Measurements from ENCODE around the gene EPG5. TPM values are rescaled to one million over a fixed set of nuclear protein-coding genes. Genes with fewer than 3 reads are reported as not detected.

EPG5 gene
- total RNA-seq, 1 donor from 2014 or later = 29.0 TPM

DNA sequence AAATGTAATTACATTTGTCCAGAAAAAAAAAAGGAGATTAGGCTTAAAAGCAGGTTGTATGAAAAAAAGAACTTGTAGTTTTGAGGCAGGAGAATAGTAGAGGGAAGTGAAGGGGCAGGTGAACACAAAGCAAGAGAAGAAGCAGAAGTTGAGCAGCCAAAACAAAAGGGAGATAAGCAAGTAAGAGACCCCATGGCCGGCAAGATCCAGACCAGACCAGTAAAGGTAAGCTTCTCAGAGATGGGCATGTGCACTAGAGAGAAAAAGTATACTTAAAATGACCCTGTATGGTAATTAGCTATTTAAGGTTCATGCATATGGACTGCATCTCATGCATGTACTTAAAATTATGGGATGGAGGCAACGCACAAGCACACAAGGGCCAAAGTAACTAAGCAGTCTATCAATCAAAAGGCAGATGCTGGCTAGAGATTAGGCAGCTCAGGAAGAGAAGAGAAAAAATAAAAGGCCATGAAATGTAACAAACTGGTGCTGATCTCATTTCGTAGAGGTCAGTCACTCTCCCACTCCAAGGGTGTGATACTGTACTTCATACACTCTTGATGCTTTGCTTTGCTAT, 132.0 kb downstream of the EPG5 start:
- no peak overlapping the region for H3K27ac ChIP-seq (ENCODE audit: low read depth, low read length)
- no peak overlapping the region for H3K4me3 ChIP-seq (ENCODE audit: insufficient read depth, low read depth, low read length)
- Mint-ChIP-seq H3K27me3 (ENCODE audit: low read depth, unreplicated experiment) (peaks cover 36% of the 10 kb centered on the region), H3K27ac (ENCODE audit: unreplicated experiment) (no peak overlapping the region), H3K4me3 (ENCODE audit: unreplicated experiment) (no peak overlapping the region), H3K9me3 (ENCODE audit: unreplicated experiment) (peaks cover 5% of the 10 kb centered on the region), H3K36me3 (ENCODE audit: low read depth, unreplicated experiment) (no peaks in the 10 kb centered on the region), H3K4me1 (ENCODE audit: low read depth, unreplicated experiment) (no peaks in the 10 kb centered on the region)
- TF ChIP-seq, protein P1, sequence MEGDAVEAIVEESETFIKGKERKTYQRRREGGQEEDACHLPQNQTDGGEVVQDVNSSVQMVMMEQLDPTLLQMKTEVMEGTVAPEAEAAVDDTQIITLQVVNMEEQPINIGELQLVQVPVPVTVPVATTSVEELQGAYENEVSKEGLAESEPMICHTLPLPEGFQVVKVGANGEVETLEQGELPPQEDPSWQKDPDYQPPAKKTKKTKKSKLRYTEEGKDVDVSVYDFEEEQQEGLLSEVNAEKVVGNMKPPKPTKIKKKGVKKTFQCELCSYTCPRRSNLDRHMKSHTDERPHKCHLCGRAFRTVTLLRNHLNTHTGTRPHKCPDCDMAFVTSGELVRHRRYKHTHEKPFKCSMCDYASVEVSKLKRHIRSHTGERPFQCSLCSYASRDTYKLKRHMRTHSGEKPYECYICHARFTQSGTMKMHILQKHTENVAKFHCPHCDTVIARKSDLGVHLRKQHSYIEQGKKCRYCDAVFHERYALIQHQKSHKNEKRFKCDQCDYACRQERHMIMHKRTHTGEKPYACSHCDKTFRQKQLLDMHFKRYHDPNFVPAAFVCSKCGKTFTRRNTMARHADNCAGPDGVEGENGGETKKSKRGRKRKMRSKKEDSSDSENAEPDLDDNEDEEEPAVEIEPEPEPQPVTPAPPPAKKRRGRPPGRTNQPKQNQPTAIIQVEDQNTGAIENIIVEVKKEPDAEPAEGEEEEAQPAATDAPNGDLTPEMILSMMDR (IDR thresholded peaks at IDR 0.05; ENCODE audit: insufficient read depth, low read depth, low read length) = no peak
- no peak for TF ChIP-seq EZH2 (IDR thresholded peaks at IDR 0.05; ENCODE audit: insufficient read depth, low read length)
- peaks cover 3% of the 10 kb centered on the region for H3K27me3 ChIP-seq (ENCODE audit: insufficient read depth, low read length)
- FAIRE-seq (no peak), DNase-seq (ENCODE audit: low read depth) (no peak)
- H4K20me1 ChIP-seq (ENCODE audit: insufficient read depth, low read length) = no peaks in the 10 kb centered on the region
- H3K36me3 ChIP-seq (ENCODE audit: insufficient read depth, low read length) = no peaks in the 10 kb centered on the region
- no peak overlapping the region for H3K9ac ChIP-seq (ENCODE audit: low read length)
- H2AFZ ChIP-seq (ENCODE audit: low read depth, low read length) = no peak overlapping the region
- no peak overlapping the region for H3K4me2 ChIP-seq (ENCODE audit: low read length)
- no peaks in the 10 kb centered on the region for H3K9me3 ChIP-seq (ENCODE audit: insufficient read depth, low read depth, low read length)
- no peaks in the 10 kb centered on the region for H3K79me2 ChIP-seq (ENCODE audit: insufficient read depth, low read length)
- peaks cover 21% of the 10 kb centered on the region for H3K4me1 ChIP-seq (ENCODE audit: insufficient read depth, low read length)

DNA sequence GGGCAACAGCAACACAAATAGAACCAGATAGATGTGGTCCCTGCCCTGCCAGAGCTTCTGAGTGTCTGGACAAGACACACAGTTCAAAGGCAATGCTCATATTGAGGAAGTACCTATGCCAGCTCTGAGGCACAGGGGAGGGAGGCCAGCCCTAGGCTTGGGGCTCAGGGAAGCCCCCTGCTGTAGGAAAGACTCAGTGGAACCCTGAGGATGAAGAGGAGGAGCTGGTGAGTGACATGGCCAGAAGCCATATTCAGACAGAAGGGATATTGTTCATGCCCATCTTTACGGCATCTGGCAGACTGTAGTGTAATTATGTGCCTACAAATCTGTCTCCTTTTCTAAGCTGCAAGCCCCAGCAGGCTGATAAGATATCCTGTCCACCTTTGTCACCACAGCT, 132.8 kb downstream of the EPG5 start:
- no peak overlapping the region for H3K27ac Mint-ChIP-seq (ENCODE audit: unreplicated experiment)
- Histone ChIP-seq H3K4me1 (ENCODE audit: insufficient read depth, low read length) (peaks cover 13% of the 10 kb centered on the region), H3K79me2 (ENCODE audit: insufficient read depth, low read length) (no peaks in the 10 kb centered on the region), H3K4me3 (ENCODE audit: insufficient read depth, low read depth, low read length) (no peak overlapping the region), H2AFZ (ENCODE audit: low read depth, low read length) (no peak overlapping the region), H4K20me1 (ENCODE audit: insufficient read depth, low read length) (no peaks in the 10 kb centered on the region), H3K27me3 (ENCODE audit: insufficient read depth, low read length) (peaks cover 3% of the 10 kb centered on the region), H3K9me3 (ENCODE audit: insufficient read depth, low read depth, low read length) (no peaks in the 10 kb centered on the region), H3K36me3 (ENCODE audit: insufficient read depth, low read length) (no peaks in the 10 kb centered on the region), H3K4me2 (ENCODE audit: low read length) (no peak overlapping the region), H3K27ac (ENCODE audit: low read depth, low read length) (no peak overlapping the region), H3K9ac (ENCODE audit: low read length) (no peak overlapping the region)
- H3K9me3 Mint-ChIP-seq (ENCODE audit: unreplicated experiment) = peaks cover 4% of the 10 kb centered on the region
- no peaks in the 10 kb centered on the region for H3K36me3 Mint-ChIP-seq (ENCODE audit: low read depth, unreplicated experiment)
- DNase-seq (ENCODE audit: low read depth) = no peak
- no peak for TF ChIP-seq EZH2 (IDR thresholded peaks at IDR 0.05; ENCODE audit: insufficient read depth, low read length)
- TF ChIP-seq, protein P1 (IDR thresholded peaks at IDR 0.05; ENCODE audit: insufficient read depth, low read depth, low read length) = no peak
- no peaks in the 10 kb centered on the region for H3K4me1 Mint-ChIP-seq (ENCODE audit: low read depth, unreplicated experiment)
- peaks cover 36% of the 10 kb centered on the region for H3K27me3 Mint-ChIP-seq (ENCODE audit: low read depth, unreplicated experiment)
- no peak for FAIRE-seq
- H3K4me3 Mint-ChIP-seq (ENCODE audit: unreplicated experiment) = no peak overlapping the region

DNA sequence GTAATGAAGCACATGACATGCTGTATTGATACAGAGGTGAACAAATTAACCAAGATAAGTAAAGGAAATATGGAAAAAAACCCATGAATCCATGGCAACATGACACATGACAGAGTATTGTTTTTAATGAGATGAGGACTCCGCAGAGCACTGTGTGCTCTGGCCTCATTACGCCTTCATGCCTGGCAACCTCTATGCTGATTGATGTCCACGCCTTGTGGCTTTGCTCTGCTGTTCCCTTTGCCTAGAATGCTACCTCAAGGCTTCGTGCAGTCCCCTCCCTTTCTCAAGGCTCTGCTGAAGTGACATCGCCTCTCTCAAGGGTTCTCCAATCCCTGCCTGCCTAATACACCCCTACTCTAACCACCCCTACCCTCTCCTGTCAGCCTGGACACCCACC, 133.3 kb downstream of the EPG5 start:
- H3K4me3 ChIP-seq (ENCODE audit: insufficient read depth, low read depth, low read length) = no peak overlapping the region
- H3K4me1 ChIP-seq (ENCODE audit: insufficient read depth, low read length) = peaks cover 13% of the 10 kb centered on the region
- peaks cover 3% of the 10 kb centered on the region for H3K27me3 ChIP-seq (ENCODE audit: insufficient read depth, low read length)
- no peaks in the 10 kb centered on the region for H4K20me1 ChIP-seq (ENCODE audit: insufficient read depth, low read length)
- TF ChIP-seq EZH2 (IDR thresholded peaks at IDR 0.05; ENCODE audit: insufficient read depth, low read length) = no peak
- TF ChIP-seq, protein P1 (IDR thresholded peaks at IDR 0.05; ENCODE audit: insufficient read depth, low read depth, low read length) = no peak
- H3K27ac Mint-ChIP-seq (ENCODE audit: unreplicated experiment) = no peak overlapping the region
- no peak overlapping the region for H3K9ac ChIP-seq (ENCODE audit: low read length)
- H2AFZ ChIP-seq (ENCODE audit: low read depth, low read length) = no peak overlapping the region
- H3K9me3 Mint-ChIP-seq (ENCODE audit: unreplicated experiment) = peaks cover 3% of the 10 kb centered on the region
- H3K27me3 Mint-ChIP-seq (ENCODE audit: low read depth, unreplicated experiment) = peaks cover 36% of the 10 kb centered on the region
- DNase-seq (ENCODE audit: low read depth) (no peak), FAIRE-seq (no peak)
- H3K4me2 ChIP-seq (ENCODE audit: low read length) = no peak overlapping the region
- H3K36me3 ChIP-seq (ENCODE audit: insufficient read depth, low read length) = no peaks in the 10 kb centered on the region
- no peak overlapping the region for H3K27ac ChIP-seq (ENCODE audit: low read depth, low read length)
- H3K4me3 Mint-ChIP-seq (ENCODE audit: unreplicated experiment) = no peak overlapping the region
- no peaks in the 10 kb centered on the region for H3K9me3 ChIP-seq (ENCODE audit: insufficient read depth, low read depth, low read length)
- peaks cover 1% of the 10 kb centered on the region for H3K4me1 Mint-ChIP-seq (ENCODE audit: low read depth, unreplicated experiment)
- no peaks in the 10 kb centered on the region for H3K36me3 Mint-ChIP-seq (ENCODE audit: low read depth, unreplicated experiment)
- H3K79me2 ChIP-seq (ENCODE audit: insufficient read depth, low read length) = no peaks in the 10 kb centered on the region
